A549 (cell line): ENCODE results near the gene FSTL4. TPM values are rescaled to one million over a fixed set of nuclear protein-coding genes. Genes with fewer than 3 reads are reported as not detected.

Source experiments
- ATAC-seq, 2 experiments: fragments of 200-7000 bp in 1 of 2; fragments of >200 bp in 1 of 2; cut with Nextera tagmentation in 1 of 2; cut with Tn5 transposase in 1 of 2; 3 replicates each; pipeline versions ENCODE4 v1.8.0 to v1.9.1; 2018 to 2020; ENCODE audit warnings: mild to moderate bottlenecking in 1 of 2, moderate library complexity in 1 of 2
- CTCF ChIA-PET: fragments of 300-600 bp; sonication (Branson Sonifier 250); formaldehyde crosslinking; extraction: SDS; loops from one replicate; lab custom pipeline; 2021; ENCODE audit warnings: antibody characterized with exemption, inconsistent platforms; lab: Yijun Ruan, JAX
- POLR2A ChIA-PET: fragments of 350-600 bp; formaldehyde crosslinking; extraction: SDS; loops from one replicate; lab custom pipeline; 2021; ENCODE audit warnings: antibody characterized with exemption, inconsistent platforms; lab: Yijun Ruan, JAX
- DNase-seq, 2 experiments: peaks; one replicate each; pipeline versions ENCODE4 v3.0.0 to v3.0.0-alpha.2; 2011 to 2016; ENCODE audit warnings: low read depth in 1 of 2, low spot score in 1 of 2
- FAIRE-seq: peaks from 2 replicates; lab custom pipeline; 2011; peaks lifted over from hg19 to GRCh38; lab: Jason Lieb, UNC
- H3K27ac ChIP-seq, 2 experiments: fragments of >200 bp; sonication (Bioruptor Twin); formaldehyde crosslinking; 3 replicates each; pipeline ENCODE4 v1.5.1; 2016 to 2017
- H3K4me1 ChIP-seq: fragments of >200 bp; sonication (Bioruptor Twin); formaldehyde crosslinking; 3 replicates; pipeline ENCODE4 v1.6.1; 2016
- H3K4me2 ChIP-seq: fragments of >200 bp; sonication (Bioruptor Twin); formaldehyde crosslinking; 3 replicates; pipeline ENCODE4 v1.6.1; 2016
- H3K4me3 ChIP-seq: fragments of >200 bp; sonication (Bioruptor Twin); formaldehyde crosslinking; 3 replicates; pipeline ENCODE4 v1.5.1; 2016
- H3K9me3 ChIP-seq: fragments of >200 bp; sonication (Bioruptor Twin); formaldehyde crosslinking; 3 replicates; pipeline ENCODE4 v1.6.1; 2016
- CHD2 ChIP-seq: fragments of 150-350 bp; IDR thresholded peaks from 2 replicates; pipeline ENCODE4 v1.6.1; 2014; ENCODE audit warnings: low read length; ENCODE audit not compliant: partially characterized antibody
- HOXA7 ChIP-seq: fragments of 250-450 bp; sonication (Bioruptor Pico); IDR thresholded peaks from 2 replicates; pipeline ENCODE4 v1.5.0; 2020; ENCODE audit warnings: mild to moderate bottlenecking, moderate library complexity
- JUN ChIP-seq, 2 experiments: fragments of >200 bp; sonication (Bioruptor Twin); formaldehyde crosslinking; IDR thresholded peaks; 2 replicates in 1 of 2; 3 replicates in 1 of 2; pipeline ENCODE4 v1.6.1; 2016 to 2017
- KDM1A ChIP-seq: fragments of 200-600 bp; sonication (generic); IDR thresholded peaks from 2 replicates; pipeline ENCODE4 v1.6.1; 2016; ENCODE audit warnings: low read depth, mild to moderate bottlenecking
- NR3C1 ChIP-seq: fragments of >200 bp; sonication (Bioruptor Twin); formaldehyde crosslinking; IDR thresholded peaks from 3 replicates; pipeline ENCODE4 v1.6.1; 2017
- POLR2A ChIP-seq: IDR thresholded peaks from 2 replicates; pipeline ENCODE4 v1.6.1; 2012; ENCODE audit warnings: mild to moderate bottlenecking, low read length
- POLR2AphosphoS2 ChIP-seq: conservative IDR thresholded peaks from 2 replicates; pipeline ENCODE4 v1.6.1; 2012; ENCODE audit warnings: low read length, improper control_type of control experiment, inconsistent platforms
- SREBF2 ChIP-seq: fragments of 450-650 bp; IDR thresholded peaks from 2 replicates; pipeline ENCODE4 v1.6.1; 2014; ENCODE audit warnings: mild to moderate bottlenecking, moderate library complexity
- TFCP2L1 ChIP-seq: fragments of 250-450 bp; sonication (Bioruptor Pico); IDR thresholded peaks from 2 replicates; pipeline ENCODE4 v1.5.0; 2021; ENCODE audit warnings: mild to moderate bottlenecking
- ZC3H11A ChIP-seq: fragments of 450-650 bp; IDR thresholded peaks from 2 replicates; pipeline ENCODE4 v1.6.1; 2014; ENCODE audit warnings: antibody characterized with exemption, mild to moderate bottlenecking
- ZSCAN20 ChIP-seq: fragments of 250-450 bp; sonication (Bioruptor Pico); IDR thresholded peaks from 2 replicates; pipeline ENCODE4 v1.8.0; 2022; ENCODE audit warnings: mild to moderate bottlenecking, moderate library complexity
- WGBS: methylation state at CpG from one replicate; pipeline ENCODE4 v1.1.6; 2017; ENCODE audit errors: missing lambda C conversion rate; 5-methylcytosine and 5-hydroxymethylcytosine counted together
- polyA plus RNA-seq, 4 experiments: library from polyadenylated mRNA; depleted of rRNA in 3 of 4; stranded (reverse); fragments of >200 nt; fragmentation: RNase III in 1 of 4; extraction: RNeasy Plus Mini Kit Qiagen cat#74134 plus additional on column Dnase treatment in 1 of 4; gene quantifications; 2 replicates in 3 of 4; 3 replicates in 1 of 4; pipeline ENCODE4 v1.2.3, GENCODE V29; 2011 to 2017
- TF ChIP-seq, protein P1 (sequence below): IDR thresholded peaks from 2 replicates; pipeline ENCODE4 v1.6.1; 2012
- TF ChIP-seq, protein P2 (sequence below): fragments of >200 bp; sonication (Bioruptor Twin); formaldehyde crosslinking; IDR thresholded peaks from 3 replicates; pipeline ENCODE4 v1.5.1; 2016
- TF ChIP-seq, protein P3 (sequence below): fragments of 150-350 bp; IDR thresholded peaks from 2 replicates; pipeline ENCODE4 v1.6.1; 2014; ENCODE audit warnings: low read depth, mild to moderate bottlenecking, low read length
- TF ChIP-seq, protein P4 (sequence below): IDR thresholded peaks from 2 replicates; pipeline ENCODE4 v1.6.1; 2012
- TF ChIP-seq, protein P5 (sequence below): fragments of 200-600 bp; sonication (generic); IDR thresholded peaks from 2 replicates; pipeline ENCODE4 v1.6.1; 2016; ENCODE audit warnings: antibody characterized with exemption, mild to moderate bottlenecking, moderate library complexity
- TF ChIP-seq, protein P6 (sequence below): fragments of 250-450 bp; sonication (Bioruptor Pico); IDR thresholded peaks from 2 replicates; pipeline ENCODE4 v1.5.0; 2021; ENCODE audit warnings: mild to moderate bottlenecking, moderate library complexity, borderline replicate concordance
- TF ChIP-seq, protein P7 (sequence below): fragments of >200 bp; sonication (Bioruptor Twin); formaldehyde crosslinking; IDR thresholded peaks from 2 replicates; pipeline ENCODE4 v1.6.1; 2016

The FSTL4 gene
- polyA plus RNA-seq, 2 of the 4 experiments (the other 2 are of a cell fraction), result 1.6 to 1.8 TPM

DNA sequence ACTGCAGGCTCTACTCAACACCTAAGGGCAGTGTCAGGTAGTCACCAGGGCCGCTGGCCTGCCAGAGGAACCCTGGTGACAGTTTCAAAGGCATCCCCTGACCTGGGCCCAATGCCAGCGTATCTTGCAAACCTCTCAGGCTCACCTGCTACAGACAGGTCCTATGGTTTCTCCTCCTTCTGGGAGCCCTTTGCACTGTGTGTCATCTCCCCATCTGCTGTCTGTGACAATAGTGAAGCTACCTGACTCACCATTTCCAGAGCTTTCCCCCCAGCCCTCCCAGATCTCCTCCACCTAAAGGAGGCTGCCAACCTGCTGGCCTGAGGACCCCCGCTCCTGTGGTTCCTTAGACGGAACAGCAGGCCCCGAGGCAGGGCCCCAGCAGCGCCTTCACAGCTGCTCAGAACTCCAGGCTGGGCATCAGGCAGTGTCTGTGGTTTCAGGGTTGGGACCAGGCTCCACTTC is 203.1 kb downstream of the FSTL4 start (continued):
- TF ChIP-seq, protein P1, sequence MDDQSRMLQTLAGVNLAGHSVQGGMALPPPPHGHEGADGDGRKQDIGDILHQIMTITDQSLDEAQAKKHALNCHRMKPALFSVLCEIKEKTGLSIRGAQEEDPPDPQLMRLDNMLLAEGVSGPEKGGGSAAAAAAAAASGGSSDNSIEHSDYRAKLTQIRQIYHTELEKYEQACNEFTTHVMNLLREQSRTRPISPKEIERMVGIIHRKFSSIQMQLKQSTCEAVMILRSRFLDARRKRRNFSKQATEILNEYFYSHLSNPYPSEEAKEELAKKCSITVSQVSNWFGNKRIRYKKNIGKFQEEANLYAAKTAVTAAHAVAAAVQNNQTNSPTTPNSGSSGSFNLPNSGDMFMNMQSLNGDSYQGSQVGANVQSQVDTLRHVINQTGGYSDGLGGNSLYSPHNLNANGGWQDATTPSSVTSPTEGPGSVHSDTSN, result no peak
- TF ChIP-seq SREBF2 (no peak), ZC3H11A (no peak), POLR2AphosphoS2 (no peak)

DNA sequence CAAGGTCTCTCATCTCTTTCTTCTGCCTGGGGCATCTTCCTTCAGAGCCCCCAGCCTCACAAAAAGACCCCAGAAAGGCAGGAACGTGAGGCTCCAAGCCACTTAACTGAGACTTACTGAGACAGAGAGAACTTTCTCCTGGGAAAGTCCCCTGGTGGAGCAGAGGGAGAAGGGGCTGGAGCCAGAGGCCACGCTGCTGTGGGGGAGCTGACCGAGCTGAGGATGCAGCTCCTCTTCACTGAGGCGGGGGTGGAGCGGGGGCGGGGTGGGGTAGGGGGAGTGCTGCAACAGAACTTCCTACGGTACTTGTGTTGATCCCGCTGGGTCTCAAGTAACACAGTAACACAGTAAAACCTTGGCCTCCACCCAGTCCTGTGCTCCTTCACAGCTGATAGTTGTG is 204.0 kb downstream of the FSTL4 start:
- CTCF ChIA-PET, result interaction anchor here (8.6 kb wide), 1 partner anchor 15 kb away, joined by 59 read pairs; no protein-coding TSS in a partner anchor
- WGBS, result 44% methylated on average over 8 of the region's 8 CpGs
- Histone ChIP-seq H3K4me3 (no peak overlapping the region), H3K4me1 (no peaks in the 10 kb centered on the region), H3K4me2 (no peak overlapping the region)
- ATAC-seq (no peak), DNase-seq (no peak)
- TF ChIP-seq JUN (IDR thresholded peaks at IDR 0.05) (no peak), SREBF2 (no peak), CHD2 (no peak), ZSCAN20 (no peak), HOXA7 (CRISPR knock-in tag) (no peak), POLR2A (no peak), KDM1A (no peak), NR3C1 (no peak), TFCP2L1 (CRISPR knock-in tag) (no peak)
- TF ChIP-seq, protein P2, sequence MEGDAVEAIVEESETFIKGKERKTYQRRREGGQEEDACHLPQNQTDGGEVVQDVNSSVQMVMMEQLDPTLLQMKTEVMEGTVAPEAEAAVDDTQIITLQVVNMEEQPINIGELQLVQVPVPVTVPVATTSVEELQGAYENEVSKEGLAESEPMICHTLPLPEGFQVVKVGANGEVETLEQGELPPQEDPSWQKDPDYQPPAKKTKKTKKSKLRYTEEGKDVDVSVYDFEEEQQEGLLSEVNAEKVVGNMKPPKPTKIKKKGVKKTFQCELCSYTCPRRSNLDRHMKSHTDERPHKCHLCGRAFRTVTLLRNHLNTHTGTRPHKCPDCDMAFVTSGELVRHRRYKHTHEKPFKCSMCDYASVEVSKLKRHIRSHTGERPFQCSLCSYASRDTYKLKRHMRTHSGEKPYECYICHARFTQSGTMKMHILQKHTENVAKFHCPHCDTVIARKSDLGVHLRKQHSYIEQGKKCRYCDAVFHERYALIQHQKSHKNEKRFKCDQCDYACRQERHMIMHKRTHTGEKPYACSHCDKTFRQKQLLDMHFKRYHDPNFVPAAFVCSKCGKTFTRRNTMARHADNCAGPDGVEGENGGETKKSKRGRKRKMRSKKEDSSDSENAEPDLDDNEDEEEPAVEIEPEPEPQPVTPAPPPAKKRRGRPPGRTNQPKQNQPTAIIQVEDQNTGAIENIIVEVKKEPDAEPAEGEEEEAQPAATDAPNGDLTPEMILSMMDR, result no peak
- TF ChIP-seq, protein P3, sequence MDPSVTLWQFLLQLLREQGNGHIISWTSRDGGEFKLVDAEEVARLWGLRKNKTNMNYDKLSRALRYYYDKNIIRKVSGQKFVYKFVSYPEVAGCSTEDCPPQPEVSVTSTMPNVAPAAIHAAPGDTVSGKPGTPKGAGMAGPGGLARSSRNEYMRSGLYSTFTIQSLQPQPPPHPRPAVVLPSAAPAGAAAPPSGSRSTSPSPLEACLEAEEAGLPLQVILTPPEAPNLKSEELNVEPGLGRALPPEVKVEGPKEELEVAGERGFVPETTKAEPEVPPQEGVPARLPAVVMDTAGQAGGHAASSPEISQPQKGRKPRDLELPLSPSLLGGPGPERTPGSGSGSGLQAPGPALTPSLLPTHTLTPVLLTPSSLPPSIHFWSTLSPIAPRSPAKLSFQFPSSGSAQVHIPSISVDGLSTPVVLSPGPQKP, result no peak
- TF ChIP-seq, protein P4, sequence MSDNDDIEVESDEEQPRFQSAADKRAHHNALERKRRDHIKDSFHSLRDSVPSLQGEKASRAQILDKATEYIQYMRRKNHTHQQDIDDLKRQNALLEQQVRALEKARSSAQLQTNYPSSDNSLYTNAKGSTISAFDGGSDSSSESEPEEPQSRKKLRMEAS, result no peak
- TF ChIP-seq, protein P5, sequence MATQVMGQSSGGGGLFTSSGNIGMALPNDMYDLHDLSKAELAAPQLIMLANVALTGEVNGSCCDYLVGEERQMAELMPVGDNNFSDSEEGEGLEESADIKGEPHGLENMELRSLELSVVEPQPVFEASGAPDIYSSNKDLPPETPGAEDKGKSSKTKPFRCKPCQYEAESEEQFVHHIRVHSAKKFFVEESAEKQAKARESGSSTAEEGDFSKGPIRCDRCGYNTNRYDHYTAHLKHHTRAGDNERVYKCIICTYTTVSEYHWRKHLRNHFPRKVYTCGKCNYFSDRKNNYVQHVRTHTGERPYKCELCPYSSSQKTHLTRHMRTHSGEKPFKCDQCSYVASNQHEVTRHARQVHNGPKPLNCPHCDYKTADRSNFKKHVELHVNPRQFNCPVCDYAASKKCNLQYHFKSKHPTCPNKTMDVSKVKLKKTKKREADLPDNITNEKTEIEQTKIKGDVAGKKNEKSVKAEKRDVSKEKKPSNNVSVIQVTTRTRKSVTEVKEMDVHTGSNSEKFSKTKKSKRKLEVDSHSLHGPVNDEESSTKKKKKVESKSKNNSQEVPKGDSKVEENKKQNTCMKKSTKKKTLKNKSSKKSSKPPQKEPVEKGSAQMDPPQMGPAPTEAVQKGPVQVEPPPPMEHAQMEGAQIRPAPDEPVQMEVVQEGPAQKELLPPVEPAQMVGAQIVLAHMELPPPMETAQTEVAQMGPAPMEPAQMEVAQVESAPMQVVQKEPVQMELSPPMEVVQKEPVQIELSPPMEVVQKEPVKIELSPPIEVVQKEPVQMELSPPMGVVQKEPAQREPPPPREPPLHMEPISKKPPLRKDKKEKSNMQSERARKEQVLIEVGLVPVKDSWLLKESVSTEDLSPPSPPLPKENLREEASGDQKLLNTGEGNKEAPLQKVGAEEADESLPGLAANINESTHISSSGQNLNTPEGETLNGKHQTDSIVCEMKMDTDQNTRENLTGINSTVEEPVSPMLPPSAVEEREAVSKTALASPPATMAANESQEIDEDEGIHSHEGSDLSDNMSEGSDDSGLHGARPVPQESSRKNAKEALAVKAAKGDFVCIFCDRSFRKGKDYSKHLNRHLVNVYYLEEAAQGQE, result no peak
- TF ChIP-seq, protein P6, sequence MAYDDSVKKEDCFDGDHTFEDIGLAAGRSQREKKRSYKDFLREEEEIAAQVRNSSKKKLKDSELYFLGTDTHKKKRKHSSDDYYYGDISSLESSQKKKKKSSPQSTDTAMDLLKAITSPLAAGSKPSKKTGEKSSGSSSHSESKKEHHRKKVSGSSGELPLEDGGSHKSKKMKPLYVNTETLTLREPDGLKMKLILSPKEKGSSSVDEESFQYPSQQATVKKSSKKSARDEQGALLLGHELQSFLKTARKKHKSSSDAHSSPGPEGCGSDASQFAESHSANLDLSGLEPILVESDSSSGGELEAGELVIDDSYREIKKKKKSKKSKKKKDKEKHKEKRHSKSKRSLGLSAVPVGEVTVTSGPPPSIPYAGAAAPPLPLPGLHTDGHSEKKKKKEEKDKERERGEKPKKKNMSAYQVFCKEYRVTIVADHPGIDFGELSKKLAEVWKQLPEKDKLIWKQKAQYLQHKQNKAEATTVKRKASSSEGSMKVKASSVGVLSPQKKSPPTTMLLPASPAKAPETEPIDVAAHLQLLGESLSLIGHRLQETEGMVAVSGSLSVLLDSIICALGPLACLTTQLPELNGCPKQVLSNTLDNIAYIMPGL (CRISPR knock-in tag), result no peak
- TF ChIP-seq, protein P7, sequence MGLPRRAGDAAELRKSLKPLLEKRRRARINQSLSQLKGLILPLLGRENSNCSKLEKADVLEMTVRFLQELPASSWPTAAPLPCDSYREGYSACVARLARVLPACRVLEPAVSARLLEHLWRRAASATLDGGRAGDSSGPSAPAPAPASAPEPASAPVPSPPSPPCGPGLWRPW, result no peak
- TF ChIP-seq, all 56 proteins: peak for 0
- FAIRE-seq, result no peak
- POLR2A ChIA-PET, result no interaction called here
- H3K27ac ChIP-seq, result no peak overlapping the region
- H3K9me3 ChIP-seq, result no peaks in the 10 kb centered on the region
